Stimulated activated CD8-positive, alpha-beta memory T cell treated with anti-CD3 and anti-CD28 coated beads, Interleukin-7, amount 100 ng/mL, for 1 hour (primary cell): ENCODE data around the gene HAPLN3.

Source experiments
- DNase-seq, 2 donors: peaks; one replicate each; pipeline ENCODE4 v3.0.0-alpha.2; 2020; ENCODE audit warnings: low read depth in 2 of 2

HAPLN3 gene

DNA sequence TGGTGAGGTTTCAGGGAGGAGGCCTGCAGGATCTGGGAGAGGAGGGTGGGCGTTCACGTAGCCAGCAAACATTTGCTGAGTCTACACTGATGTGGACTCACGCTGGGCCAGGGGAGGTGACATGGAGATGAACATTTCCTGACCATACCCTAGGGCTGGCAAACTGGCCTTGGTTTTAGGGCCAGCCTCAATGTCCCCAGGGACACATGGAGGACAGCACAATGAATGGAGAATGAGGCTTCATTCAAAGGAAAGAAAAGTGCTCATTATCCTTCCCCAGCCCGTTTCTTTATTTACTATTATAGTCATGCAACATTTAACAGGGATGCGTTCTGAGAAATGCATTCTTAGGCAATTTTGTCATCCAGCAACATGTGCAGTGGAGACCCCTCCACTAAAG is 65.3 kb downstream of the HAPLN3 start:
- DNase-seq, result no peak

GRCh38 chr15:88828791-88829190 is 66.6 kb downstream of the HAPLN3 start:
- DNase-seq, result no peak
